Measurements from ENCODE around the gene MIP.

- TF ChIP-seq CTCF (conservative IDR thresholded peaks at IDR 0.05) (no peak), ZFX (IDR thresholded peaks at IDR 0.05) (no peak)
These were observed 3.3 kb downstream of the MIP start for GRCh38 chr12:56451147-56451546.
